Urinary bladder (tissue), 4 donors: Measurements from ENCODE around the gene NACC2. TPM values are rescaled to one million over a fixed set of nuclear protein-coding genes. Genes with fewer than 3 reads are reported as not detected.

ENCODE experiments used
- DNase-seq: peaks from one replicate; pipeline ENCODE4 v3.0.0-alpha.2; 2015; ENCODE audit errors: extremely low spot score
- H3K27ac ChIP-seq: one replicate; pipeline ENCODE4 v1.5.1; 2013; ENCODE audit warnings: low read depth, mild to moderate bottlenecking, moderate library complexity
- H3K36me3 ChIP-seq: one replicate; pipeline ENCODE4 v1.6.1; 2013; ENCODE audit warnings: mild to moderate bottlenecking, moderate library complexity; ENCODE audit not compliant: insufficient read depth
- H3K4me1 ChIP-seq: one replicate; pipeline ENCODE4 v1.6.1; 2013; ENCODE audit warnings: mild to moderate bottlenecking, moderate library complexity; ENCODE audit not compliant: insufficient read depth
- H3K4me3 ChIP-seq: one replicate; pipeline ENCODE4 v1.5.1; 2013; ENCODE audit warnings: low read depth, low read length
- WGBS: extraction: QIAGEN DNeasy Blood & Tissue Kit; methylation state at CpG from one replicate; pipeline ENCODE4 v1.1.7; 2013; 5-methylcytosine and 5-hydroxymethylcytosine counted together
- polyA plus RNA-seq: library from polyadenylated mRNA; stranded (reverse); fragments of 200-250 nt; gene quantifications from one replicate; pipeline ENCODE4 v1.2.3, GENCODE V29; 2013
- total RNA-seq: library from RNA; depleted of rRNA; stranded (reverse); fragments of >200 nt; gene quantifications from one replicate; pipeline ENCODE4 v1.2.3, GENCODE V29; 2014
- donor health status: healthy with polysubstance abuse.
- donor health status: healthy.

Gene NACC2
- total and polyA plus RNA-seq, 2 donors, result 14.9 to 54.1 TPM

- Histone ChIP-seq H3K36me3 (no peaks in the 10 kb centered on the region), H3K4me1 (no peaks in the 10 kb centered on the region), H3K27ac (no peak overlapping the region), H3K4me3 (no peak overlapping the region)
- 14% methylated on average over 3 of the region's 3 CpGs for WGBS
- DNase-seq, result no peak
Measured at GRCh38 chr9:136089697-136090045, 5.4 kb downstream of the NACC2 start.

DNA sequence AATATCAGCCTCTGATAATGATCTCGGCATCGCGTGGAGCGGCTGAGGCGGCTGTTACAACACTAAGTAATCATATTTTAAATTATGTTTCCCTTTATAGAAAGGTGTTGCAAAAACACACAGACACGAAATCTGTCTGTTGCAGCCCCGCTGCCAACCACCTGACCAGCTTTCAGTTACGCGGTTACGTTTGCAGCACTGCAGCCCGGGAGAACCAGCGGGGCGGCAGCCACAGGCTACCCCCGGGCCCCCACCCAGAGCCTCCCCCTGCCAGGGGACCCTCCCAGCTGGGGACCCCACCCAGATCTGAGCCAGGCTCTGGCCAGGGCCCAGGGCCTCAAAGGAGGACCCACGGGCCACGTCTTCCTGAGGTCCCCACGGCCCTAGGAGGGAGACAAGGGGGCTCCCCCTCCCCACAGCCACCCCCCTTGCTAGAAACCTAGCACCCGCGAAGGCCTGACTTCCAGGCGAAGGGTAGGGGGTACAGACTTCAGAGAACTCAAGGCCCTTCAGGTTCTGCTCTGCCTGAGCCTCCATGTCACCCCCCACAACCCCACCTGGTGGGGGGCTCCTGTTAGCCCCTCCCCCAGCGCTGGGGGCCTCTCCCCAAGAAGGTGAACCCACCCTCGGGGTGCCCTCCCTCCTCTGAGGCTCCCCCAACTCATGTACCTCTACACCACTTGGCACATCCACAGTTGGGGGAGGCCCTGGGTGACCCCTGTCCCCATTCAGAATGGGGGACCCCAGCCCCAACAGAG, 6.0 kb downstream of the NACC2 start:
- H3K4me3 ChIP-seq, result no peak overlapping the region
- no peaks in the 10 kb centered on the region for H3K4me1 ChIP-seq
- H3K36me3 ChIP-seq, result no peaks in the 10 kb centered on the region
- no peak overlapping the region for H3K27ac ChIP-seq
- 46% methylated on average over 22 of the region's 22 CpGs for WGBS
- no peak for DNase-seq

- H3K27ac ChIP-seq, result no peak overlapping the region
- H3K4me1 ChIP-seq, result no peaks in the 10 kb centered on the region
- no peak for DNase-seq
- no peaks in the 10 kb centered on the region for H3K36me3 ChIP-seq
- 75% methylated on average over 15 of the region's 15 CpGs for WGBS
- no peak overlapping the region for H3K4me3 ChIP-seq
Measured at GRCh38 chr9:136088481-136088938, 6.6 kb downstream of the NACC2 start.

GRCh38 chr9:136087741-136088480, 7.2 kb downstream of the NACC2 start:
- no peaks in the 10 kb centered on the region for H3K4me1 ChIP-seq
- WGBS, result 69% methylated on average over 24 of the region's 24 CpGs
- no peak overlapping the region for H3K4me3 ChIP-seq
- H3K36me3 ChIP-seq, result no peaks in the 10 kb centered on the region
- no peak for DNase-seq
- no peak overlapping the region for H3K27ac ChIP-seq

- DNase-seq, result no peak
- 82% methylated on average over 21 of the region's 21 CpGs for WGBS
- H3K4me3 ChIP-seq, result no peak overlapping the region
- no peak overlapping the region for H3K27ac ChIP-seq
- no peaks in the 10 kb centered on the region for H3K4me1 ChIP-seq
- no peaks in the 10 kb centered on the region for H3K36me3 ChIP-seq
Measured at GRCh38 chr9:136086951-136087740, 7.9 kb downstream of the NACC2 start.

DNA sequence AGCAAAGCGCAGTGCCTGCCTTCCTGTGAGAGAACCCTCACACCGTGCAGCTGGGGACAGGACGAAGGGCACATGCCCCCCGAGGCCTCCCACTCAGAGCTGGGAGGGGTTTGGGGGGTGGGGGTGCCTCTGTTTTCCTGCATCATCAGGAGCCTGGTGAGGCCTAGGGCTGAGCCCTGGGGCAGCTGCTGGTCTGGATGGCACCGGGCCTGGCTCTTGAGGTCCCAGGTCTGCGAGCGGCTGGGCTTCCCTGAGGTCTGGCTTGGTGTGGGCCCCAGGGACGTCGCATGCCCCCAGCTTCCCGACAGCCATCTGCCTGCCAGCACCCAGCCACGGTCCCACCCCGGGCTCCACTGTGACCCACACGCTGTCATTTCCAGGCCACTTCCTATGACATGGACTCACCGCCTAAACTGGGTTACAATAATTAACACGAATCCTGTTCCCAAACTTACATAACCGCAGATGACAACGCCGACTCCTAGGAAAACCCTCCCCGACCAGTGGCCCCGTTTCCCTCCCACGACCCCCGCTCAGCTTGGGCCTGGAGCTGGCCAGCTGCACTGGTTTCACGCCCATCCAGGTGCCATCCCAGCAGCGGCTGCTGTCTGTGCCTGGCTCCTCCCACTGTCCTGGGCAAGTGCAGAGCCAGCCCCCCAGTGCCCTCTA, 8.7 kb downstream of the NACC2 start:
- Histone ChIP-seq H3K4me3 (no peak overlapping the region), H3K36me3 (no peaks in the 10 kb centered on the region), H3K4me1 (no peaks in the 10 kb centered on the region), H3K27ac (no peak overlapping the region)
- DNase-seq, result no peak
- WGBS, result 76% methylated on average over 24 of the region's 24 CpGs

DNA sequence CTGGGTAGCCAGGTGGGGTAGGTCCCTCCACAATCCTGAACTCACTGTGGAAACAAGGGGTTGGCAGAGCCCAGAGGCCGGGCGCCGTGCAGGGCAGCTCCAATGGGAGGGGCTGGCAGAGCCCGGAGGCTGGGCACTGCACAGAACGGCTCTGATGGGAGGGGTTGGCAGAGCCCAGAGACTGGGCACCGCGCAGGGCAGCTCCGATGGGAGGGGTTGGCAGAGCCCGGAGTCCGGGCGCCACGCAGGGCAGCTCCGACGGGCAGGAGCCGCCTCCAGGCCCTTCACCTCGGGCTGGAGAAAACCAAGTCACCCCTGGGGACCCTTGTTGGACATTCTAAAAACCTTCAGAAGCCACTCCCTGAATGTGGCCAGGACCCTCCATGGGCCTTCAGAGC, 9.3 kb downstream of the NACC2 start:
- 75% methylated on average over 16 of the region's 16 CpGs for WGBS
- H3K36me3 ChIP-seq, result no peaks in the 10 kb centered on the region
- H3K27ac ChIP-seq, result no peak overlapping the region
- DNase-seq, result no peak
- H3K4me1 ChIP-seq, result no peaks in the 10 kb centered on the region
- H3K4me3 ChIP-seq, result no peak overlapping the region

DNA sequence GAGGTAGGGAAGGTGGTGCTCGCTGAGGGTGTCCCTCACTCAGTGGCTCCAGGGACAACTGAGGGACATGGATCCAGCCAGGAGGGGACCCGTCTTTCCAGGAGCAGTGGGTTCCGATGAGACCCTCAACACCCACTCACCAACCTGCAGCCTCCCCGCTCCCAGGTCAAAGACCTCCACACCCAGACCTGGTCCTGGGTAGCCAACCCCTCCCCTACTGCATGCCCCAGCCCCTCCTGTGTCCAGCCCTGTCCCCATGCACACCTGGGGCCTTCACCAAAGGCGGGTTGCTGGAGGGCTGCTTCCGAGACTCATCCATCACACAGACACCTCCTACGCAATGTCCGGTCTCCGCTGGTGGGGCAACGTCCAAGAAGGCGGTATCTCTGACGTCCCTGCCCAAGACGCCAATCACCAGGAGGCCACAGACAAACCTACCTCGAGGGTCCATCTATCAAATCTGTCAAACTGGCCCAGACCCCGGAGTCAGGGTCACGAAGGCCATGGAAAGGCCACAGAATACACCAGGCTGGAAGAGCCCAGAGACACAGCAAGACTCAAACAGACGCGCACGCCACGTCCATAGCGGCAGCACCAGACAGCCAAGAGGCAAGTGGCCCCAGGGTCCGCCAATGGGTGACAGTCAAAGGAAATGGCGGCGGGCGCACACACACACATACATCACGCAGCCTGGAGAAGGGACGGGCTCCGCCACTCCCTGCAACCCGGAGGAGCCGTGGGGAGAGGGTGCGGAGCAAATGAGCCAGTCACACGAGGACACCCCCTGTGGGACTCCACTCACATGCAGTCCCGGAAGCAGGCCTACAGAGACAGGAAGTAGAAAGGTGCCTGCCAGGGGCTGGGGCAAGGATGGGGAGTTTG, 10.8 kb downstream of the NACC2 start:
- no peaks in the 10 kb centered on the region for H3K4me1 ChIP-seq
- 89% methylated on average over 33 of the region's 33 CpGs for WGBS
- H3K27ac ChIP-seq, result no peak overlapping the region
- no peak for DNase-seq
- no peak overlapping the region for H3K4me3 ChIP-seq
- H3K36me3 ChIP-seq, result no peaks in the 10 kb centered on the region

GRCh38 chr9:136083558-136084062, 11.5 kb downstream of the NACC2 start:
- no peak for DNase-seq
- Histone ChIP-seq H3K36me3 (no peaks in the 10 kb centered on the region), H3K4me3 (no peak overlapping the region), H3K27ac (no peak overlapping the region), H3K4me1 (no peaks in the 10 kb centered on the region)
- 91% methylated on average over 24 of the region's 24 CpGs for WGBS

GRCh38 chr9:136082496-136083361, 12.4 kb downstream of the NACC2 start:
- H3K4me1 ChIP-seq, result no peaks in the 10 kb centered on the region
- H3K36me3 ChIP-seq, result no peaks in the 10 kb centered on the region
- no peak overlapping the region for H3K27ac ChIP-seq
- 72% methylated on average over 34 of the region's 34 CpGs for WGBS
- no peak for DNase-seq
- H3K4me3 ChIP-seq, result no peak overlapping the region

- 88% methylated on average over 24 of the region's 24 CpGs for WGBS
- Histone ChIP-seq H3K27ac (no peak overlapping the region), H3K4me1 (no peaks in the 10 kb centered on the region), H3K4me3 (no peak overlapping the region), H3K36me3 (no peaks in the 10 kb centered on the region)
- no peak for DNase-seq
Measured at GRCh38 chr9:136081826-136082495, 13.1 kb downstream of the NACC2 start.
